IPS-20b (cell line): ENCODE data around the gene CUBN.

Experiments
- H3K27ac ChIP-seq: one replicate; pipeline ENCODE4 v1.5.1; 2013; ENCODE audit warnings: low read length
- H3K27me3 ChIP-seq: 2 replicates; pipeline ENCODE4 v1.6.1; 2013; ENCODE audit warnings: mild to moderate bottlenecking, low read length, inconsistent platforms; ENCODE audit not compliant: insufficient read depth
- H3K36me3 ChIP-seq: 2 replicates; pipeline ENCODE4 v1.6.1; 2013; ENCODE audit warnings: low read depth, mild to moderate bottlenecking, inconsistent platforms, low read length, moderate library complexity; ENCODE audit not compliant: insufficient read depth
- H3K4me1 ChIP-seq: 2 replicates; pipeline ENCODE4 v1.6.1; 2013; ENCODE audit warnings: mild to moderate bottlenecking, control low read depth, inconsistent platforms, low read length, moderate library complexity; ENCODE audit not compliant: insufficient read depth
- H3K4me3 ChIP-seq: 2 replicates; pipeline ENCODE4 v1.5.1; 2013; ENCODE audit warnings: mild to moderate bottlenecking, low read length, inconsistent platforms
- H3K9ac ChIP-seq: 2 replicates; pipeline ENCODE4 v1.6.1; 2013; ENCODE audit warnings: low read depth, mild to moderate bottlenecking, inconsistent platforms, low read length, moderate library complexity
- H3K9me3 ChIP-seq: 2 replicates; pipeline ENCODE4 v1.6.1; 2013; ENCODE audit warnings: mild to moderate bottlenecking, low read depth, low read length, inconsistent platforms; ENCODE audit not compliant: insufficient read depth

The CUBN gene

GRCh38 chr10:17047908-17048307, 81.7 kb downstream of the CUBN start:
- H3K4me1 ChIP-seq: no peaks in the 10 kb centered on the region
- no peak overlapping the region for H3K4me3 ChIP-seq
- no peaks in the 10 kb centered on the region for H3K36me3 ChIP-seq
- no peak overlapping the region for H3K9ac ChIP-seq
- H3K9me3 ChIP-seq: peaks cover 6% of the 10 kb centered on the region
- no peaks in the 10 kb centered on the region for H3K27me3 ChIP-seq
- H3K27ac ChIP-seq: no peak overlapping the region

- Histone ChIP-seq H3K27me3 (no peaks in the 10 kb centered on the region), H3K9ac (no peak overlapping the region), H3K27ac (no peak overlapping the region), H3K4me3 (no peak overlapping the region), H3K9me3 (peaks cover 3% of the 10 kb centered on the region), H3K36me3 (no peaks in the 10 kb centered on the region), H3K4me1 (no peaks in the 10 kb centered on the region)
Measured at GRCh38 chr10:17046989-17047388, 82.6 kb downstream of the CUBN start.

GRCh38 chr10:17043586-17043985, 86.0 kb downstream of the CUBN start:
- H3K36me3 ChIP-seq: no peaks in the 10 kb centered on the region
- H3K4me1 ChIP-seq: no peaks in the 10 kb centered on the region; the same call in 1 of the 2 replicates
- H3K9me3 ChIP-seq: no peaks in the 10 kb centered on the region
- H3K27me3 ChIP-seq: no peaks in the 10 kb centered on the region
- no peak overlapping the region for H3K27ac ChIP-seq
- H3K9ac ChIP-seq: no peak overlapping the region
- H3K4me3 ChIP-seq: no peak overlapping the region

- Histone ChIP-seq H3K27ac (no peak overlapping the region), H3K4me1 (no peaks in the 10 kb centered on the region; the same call in 1 of the 2 replicates), H3K36me3 (no peaks in the 10 kb centered on the region), H3K9me3 (no peaks in the 10 kb centered on the region), H3K4me3 (no peak overlapping the region), H3K27me3 (no peaks in the 10 kb centered on the region), H3K9ac (no peak overlapping the region)
Measured at GRCh38 chr10:17041626-17042520, 87.7 kb downstream of the CUBN start.

- no peaks in the 10 kb centered on the region for H3K9me3 ChIP-seq
- H3K36me3 ChIP-seq: no peaks in the 10 kb centered on the region
- no peak overlapping the region for H3K4me3 ChIP-seq
- H3K27me3 ChIP-seq: no peaks in the 10 kb centered on the region
- no peak overlapping the region for H3K9ac ChIP-seq
- no peak overlapping the region for H3K27ac ChIP-seq
- H3K4me1 ChIP-seq: no peaks in the 10 kb centered on the region; the same call in 1 of the 2 replicates
Measured at GRCh38 chr10:17038627-17039026, 91.0 kb downstream of the CUBN start.

GRCh38 chr10:17037910-17038309, 91.7 kb downstream of the CUBN start:
- Histone ChIP-seq H3K27me3 (no peaks in the 10 kb centered on the region), H3K4me3 (no peak overlapping the region), H3K9ac (no peak overlapping the region), H3K36me3 (no peaks in the 10 kb centered on the region), H3K27ac (no peak overlapping the region), H3K4me1 (no peaks in the 10 kb centered on the region; the same call in 1 of the 2 replicates), H3K9me3 (no peaks in the 10 kb centered on the region)

- no peak overlapping the region for H3K9ac ChIP-seq
- H3K36me3 ChIP-seq: no peaks in the 10 kb centered on the region
- no peaks in the 10 kb centered on the region for H3K9me3 ChIP-seq
- no peak overlapping the region for H3K27ac ChIP-seq
- no peaks in the 10 kb centered on the region for H3K27me3 ChIP-seq
- no peak overlapping the region for H3K4me3 ChIP-seq
- H3K4me1 ChIP-seq: no peaks in the 10 kb centered on the region
Measured at GRCh38 chr10:17035446-17035845, 94.2 kb downstream of the CUBN start.

- no peaks in the 10 kb centered on the region for H3K36me3 ChIP-seq
- 0 out of 2 replicates have a peak, but pooled peaks cover 5% of the 10 kb centered on the region for H3K4me1 ChIP-seq
Measured at GRCh38 chr10:17033529-17034260, 95.9 kb downstream of the CUBN start.

GRCh38 chr10:17031637-17032635, 97.7 kb downstream of the CUBN start:
- 0 out of 2 replicates have a peak, but pooled peaks cover 5% of the 10 kb centered on the region for H3K4me1 ChIP-seq
- no peaks in the 10 kb centered on the region for H3K36me3 ChIP-seq
- H3K27me3 ChIP-seq: no peaks in the 10 kb centered on the region
- H3K4me3 ChIP-seq: no peak overlapping the region
- no peak overlapping the region for H3K27ac ChIP-seq
- H3K9me3 ChIP-seq: no peaks in the 10 kb centered on the region
- no peak overlapping the region for H3K9ac ChIP-seq

More at GRCh38 chr10:17033529-17034260, 95.9 kb downstream of the CUBN start:
- Histone ChIP-seq H3K27me3 (no peaks in the 10 kb centered on the region), H3K27ac (no peak overlapping the region), H3K9me3 (no peaks in the 10 kb centered on the region), H3K9ac (no peak overlapping the region), H3K4me3 (no peak overlapping the region)

GRCh38 chr10:17029581-17030271, 99.9 kb downstream of the CUBN start:
- Histone ChIP-seq H3K27me3 (no peaks in the 10 kb centered on the region), H3K36me3 (no peaks in the 10 kb centered on the region), H3K9me3 (no peaks in the 10 kb centered on the region), H3K9ac (no peak overlapping the region), H3K4me1 (peaks cover 10% of the 10 kb centered on the region; the same call in 1 of the 2 replicates), H3K27ac (no peak overlapping the region), H3K4me3 (no peak overlapping the region)

- H3K9ac ChIP-seq: no peak overlapping the region
- H3K27ac ChIP-seq: no peak overlapping the region
Measured at GRCh38 chr10:17029239-17029580, 100.4 kb downstream of the CUBN start.

More at GRCh38 chr10:17029239-17029580, 100.4 kb downstream of the CUBN start:
- no peaks in the 10 kb centered on the region for H3K9me3 ChIP-seq
- H3K36me3 ChIP-seq: no peaks in the 10 kb centered on the region
- H3K4me3 ChIP-seq: no peak overlapping the region
- H3K4me1 ChIP-seq: peaks cover 10% of the 10 kb centered on the region; the same call in 1 of the 2 replicates
- H3K27me3 ChIP-seq: no peaks in the 10 kb centered on the region
